HG03558 (cell line): ENCODE results near the gene RREB1.
"Not testable (repeated sequence)": the region's sequence is repeated elsewhere in the genome, so short reads cannot be mapped to it uniquely, and the experiment has no call there.

ENCODE experiments used
- ATAC-seq: cut with Tn5 transposase; IDR thresholded peaks from one replicate; pipeline ENCODE4 v1.9.1; 2021; ENCODE audit warnings: moderate number of reproducible peaks; ENCODE audit not compliant: unreplicated experiment; ENCODE audit errors: extremely low read depth

Gene RREB1

GRCh38 chr6:7270320-7271204 is 162.8 kb downstream of the RREB1 start:
- ATAC-seq = no peak

- ATAC-seq = no peak
These were observed 163.4 kb downstream of the RREB1 start for GRCh38 chr6:7271205-7271534.

GRCh38 chr6:7273709-7274108 is 165.9 kb downstream of the RREB1 start:
- ATAC-seq = no peak

- ATAC-seq = not testable (repeated sequence)
These were observed 166.8 kb downstream of the RREB1 start for GRCh38 chr6:7274525-7274924.

- ATAC-seq = no peak
These were observed 168.4 kb downstream of the RREB1 start for GRCh38 chr6:7276199-7276524.

- no peak for ATAC-seq
These were observed 174.5 kb downstream of the RREB1 start for GRCh38 chr6:7282097-7282906.

GRCh38 chr6:7283676-7284075 is 175.9 kb downstream of the RREB1 start:
- ATAC-seq = no peak

GRCh38 chr6:7285416-7285815 is 177.7 kb downstream of the RREB1 start:
- no peak for ATAC-seq

- no peak for ATAC-seq
These were observed 182.3 kb downstream of the RREB1 start for GRCh38 chr6:7290079-7290478.

- no peak for ATAC-seq
These were observed 185.0 kb downstream of the RREB1 start for GRCh38 chr6:7292596-7293255.

GRCh38 chr6:7295916-7296315 is 188.2 kb downstream of the RREB1 start:
- no peak for ATAC-seq

- ATAC-seq = no peak
These were observed 188.8 kb downstream of the RREB1 start for GRCh38 chr6:7296602-7297001.

- ATAC-seq = no peak
These were observed 190.4 kb downstream of the RREB1 start for GRCh38 chr6:7298113-7298512.

- no peak for ATAC-seq
These were observed 193.2 kb downstream of the RREB1 start for GRCh38 chr6:7300926-7301325.
